GM23338 (cell line): ENCODE measurements around the gene XRCC4. TPM values are rescaled to one million over a fixed set of nuclear protein-coding genes. Genes with fewer than 3 reads are reported as not detected.

Source experiments
- ATAC-seq: fragments of 200-7000 bp; cut with Tn5 transposase; 3 replicates; pipeline ENCODE4 v1.9.1; 2020
- DNase-seq: peaks from one replicate; pipeline ENCODE4 v3.0.0-alpha.2; 2015; ENCODE audit warnings: low spot score
- H2AFZ ChIP-seq: fragments of 200-600 bp; sonication (generic); 2 replicates; pipeline ENCODE4 v1.8.0; 2016; ENCODE audit warnings: antibody characterized with exemption, mild to moderate bottlenecking, moderate library complexity
- H3F3A ChIP-seq: fragments of 200-600 bp; sonication (generic); replicated peaks from 2 replicates; pipeline ENCODE4 v1.8.0; 2017; ENCODE audit warnings: antibody characterized with exemption, mixed run types, low read depth
- H3K27ac ChIP-seq: fragments of 200-600 bp; sonication (generic); 2 replicates; pipeline ENCODE4 v1.6.1; 2016; ENCODE audit warnings: low read depth
- H3K27me3 ChIP-seq: fragments of 200-600 bp; sonication (generic); 2 replicates; pipeline ENCODE4 v1.8.0; 2016; ENCODE audit warnings: mild to moderate bottlenecking, mixed run types, moderate library complexity; ENCODE audit not compliant: insufficient read depth
- H3K36me3 ChIP-seq: fragments of 200-600 bp; sonication (generic); 2 replicates; pipeline ENCODE4 v1.8.0; 2016; ENCODE audit warnings: mild to moderate bottlenecking; ENCODE audit not compliant: insufficient read depth
- H3K4me1 ChIP-seq: fragments of 200-600 bp; sonication (generic); 2 replicates; pipeline ENCODE4 v1.8.0; 2016; ENCODE audit warnings: mild to moderate bottlenecking, moderate library complexity; ENCODE audit not compliant: insufficient read depth
- H3K4me2 ChIP-seq: fragments of 200-600 bp; sonication (generic); 2 replicates; pipeline ENCODE4 v1.7.1; 2017; ENCODE audit warnings: mixed run types
- H3K4me3 ChIP-seq: fragments of 200-600 bp; sonication (generic); 2 replicates; pipeline ENCODE4 v1.6.1; 2016; ENCODE audit warnings: mixed run types
- H3K79me2 ChIP-seq: fragments of 200-600 bp; sonication (generic); replicated peaks from 2 replicates; pipeline ENCODE4 v1.8.0; 2017; ENCODE audit warnings: mild to moderate bottlenecking; ENCODE audit not compliant: insufficient read depth
- H3K9me2 ChIP-seq: fragments of 200-600 bp; sonication (generic); 2 replicates; pipeline ENCODE4 v1.8.0; 2017; ENCODE audit not compliant: insufficient read depth
- H4K20me1 ChIP-seq: fragments of 200-600 bp; sonication (generic); replicated peaks from 2 replicates; pipeline ENCODE4 v1.8.0; 2017; ENCODE audit warnings: mild to moderate bottlenecking; ENCODE audit not compliant: insufficient read depth
- H3K27ac Mint-ChIP-seq: 2 replicates; pipeline ENCODE4 v1.8.0; 2020; ENCODE audit warnings: inconsistent platforms, mild to moderate bottlenecking, moderate library complexity, mixed read lengths
- H3K27me3 Mint-ChIP-seq: 3 replicates; pipeline ENCODE4 v1.8.0; 2022; ENCODE audit warnings: low read depth, mild to moderate bottlenecking, moderate library complexity, mixed read lengths, inconsistent platforms; ENCODE audit not compliant: insufficient read depth, poor library complexity
- H3K36me3 Mint-ChIP-seq: 3 replicates; pipeline ENCODE4 v1.8.0; 2021; ENCODE audit warnings: low read depth, mild to moderate bottlenecking, inconsistent platforms, moderate library complexity, mixed read lengths
- H3K4me1 Mint-ChIP-seq: 3 replicates; pipeline ENCODE4 v1.8.0; 2020; ENCODE audit warnings: mild to moderate bottlenecking, inconsistent platforms, mixed read lengths
- H3K4me3 Mint-ChIP-seq: 3 replicates; pipeline ENCODE4 v1.8.0; 2021; ENCODE audit warnings: moderate library complexity, mild to moderate bottlenecking, inconsistent platforms, mixed read lengths
- H3K9me3 Mint-ChIP-seq: 3 replicates; pipeline ENCODE4 v1.8.0; 2020; ENCODE audit warnings: moderate library complexity, mild to moderate bottlenecking, inconsistent platforms, mixed read lengths
- CREB1 ChIP-seq: fragments of 250-450 bp; sonication (Bioruptor Pico); IDR thresholded peaks from 2 replicates; pipeline ENCODE4 v1.5.0; 2020; ENCODE audit warnings: low read depth, mild to moderate bottlenecking, moderate library complexity
- EZH2 ChIP-seq: fragments of 200-600 bp; sonication (generic); IDR thresholded peaks from one replicate; pipeline ENCODE4 v1.8.0; 2017; ENCODE audit warnings: antibody characterized with exemption, mild to moderate bottlenecking, low read depth; ENCODE audit not compliant: unreplicated experiment
- EZH2phosphoT487 ChIP-seq: fragments of 200-600 bp; sonication (generic); IDR thresholded peaks from one replicate; pipeline ENCODE4 v1.8.1; 2018; ENCODE audit warnings: antibody characterized with exemption; ENCODE audit not compliant: unreplicated experiment
- JUNB ChIP-seq: IDR thresholded peaks from one replicate; pipeline ENCODE4 v1.6.1; 2016; ENCODE audit warnings: antibody characterized with exemption; ENCODE audit not compliant: unreplicated experiment
- NANOG ChIP-seq: IDR thresholded peaks from 2 replicates; pipeline ENCODE4 v1.6.1; 2016; ENCODE audit warnings: antibody characterized with exemption, borderline replicate concordance
- POLR2AphosphoS5 ChIP-seq: IDR thresholded peaks from 2 replicates; pipeline ENCODE4 v1.6.1; 2016; ENCODE audit warnings: antibody characterized with exemption, low read depth
- STAT1 ChIP-seq: IDR thresholded peaks from one replicate; pipeline ENCODE4 v1.6.1; 2016; ENCODE audit warnings: antibody characterized with exemption; ENCODE audit not compliant: unreplicated experiment
- ZNF114 ChIP-seq: fragments of 250-450 bp; sonication (Bioruptor Pico); IDR thresholded peaks from 2 replicates; pipeline ENCODE4 v1.5.0; 2020; ENCODE audit warnings: mild to moderate bottlenecking, moderate library complexity
- polyA plus RNA-seq: library from polyadenylated mRNA; unstranded; fragments of >200 nt; fragmentation: Nextera tagmentation; extraction: Ambion mirVana; gene quantifications from 2 replicates; pipeline ENCODE4 v1.2.1, GENCODE V29; 2016
- total RNA-seq: library from RNA; depleted of rRNA; stranded (reverse); fragments of >200 nt; shearing (Covaris generic); gene quantifications from 2 replicates; pipeline ENCODE4 v1.2.3, GENCODE V29; 2014
- TF ChIP-seq, protein P1 (sequence below): IDR thresholded peaks from one replicate; pipeline ENCODE4 v1.6.1; 2018; ENCODE audit warnings: antibody characterized with exemption; ENCODE audit not compliant: unreplicated experiment
- TF ChIP-seq, protein P2 (sequence below): fragments of 250-450 bp; sonication (Bioruptor Pico); IDR thresholded peaks from 2 replicates; pipeline ENCODE4 v1.5.0; 2020; ENCODE audit warnings: mild to moderate bottlenecking, moderate library complexity
- TF ChIP-seq, protein P3 (sequence below), 2 experiments: fragments of 200-600 bp in 1 of 2; sonication (generic) in 1 of 2; conservative IDR thresholded peaks; 2 replicates each; pipeline versions ENCODE4 v1.5.1 to v1.6.1; 2016 to 2017; ENCODE audit warnings: antibody characterized with exemption in 2 of 2, low read depth in 2 of 2, mild to moderate bottlenecking in 2 of 2, moderate library complexity in 1 of 2

XRCC4 gene
- total and polyA plus RNA-seq, 2 experiments from 2014 or later = 11.5 to 22.4 TPM

DNA sequence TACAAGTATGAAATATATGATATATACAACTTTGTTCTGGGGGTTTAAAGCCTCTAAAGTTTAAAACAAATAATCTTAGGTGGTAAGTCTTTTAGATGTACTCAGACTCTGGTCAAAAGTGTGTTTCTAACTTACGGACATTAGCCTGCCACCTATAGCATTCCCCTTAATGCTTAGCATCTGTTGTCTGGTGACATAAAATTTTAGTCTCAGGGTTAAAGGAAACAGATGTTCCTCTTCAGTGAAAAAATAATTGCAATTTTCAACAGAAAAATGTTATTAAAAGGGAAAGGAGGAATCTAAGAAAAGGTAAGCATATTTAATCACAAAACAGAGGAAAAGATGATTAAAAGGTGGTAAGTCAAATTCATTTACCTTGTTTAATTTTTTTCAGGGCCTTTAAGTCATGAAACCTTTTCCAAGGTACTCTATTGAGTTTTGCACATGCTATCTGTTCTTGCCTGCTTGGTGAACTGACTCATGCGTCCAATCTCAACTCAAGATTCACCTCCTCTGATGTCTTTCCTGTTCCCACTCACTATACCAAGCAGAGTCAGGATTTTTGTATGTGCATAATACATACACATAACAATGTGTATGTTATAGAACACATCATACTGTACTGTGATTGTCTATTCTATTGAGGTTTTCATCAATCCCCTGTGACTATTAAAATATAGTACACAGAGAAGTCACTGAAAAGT is 8.1 kb upstream of the XRCC4 start:
- Histone ChIP-seq H3K4me3 (no peak overlapping the region), H3K27ac (no peak overlapping the region), H3K36me3 (no peaks in the 10 kb centered on the region), H3K27me3 (no peaks in the 10 kb centered on the region), H4K20me1 (peaks cover 27% of the 10 kb centered on the region), H3K79me2 (peaks cover 100% of the 10 kb centered on the region), H3K4me1 (peaks cover 52% of the 10 kb centered on the region), H2AFZ (no peak overlapping the region), H3K9me2 (no peaks in the 10 kb centered on the region), H3F3A (no peaks in the 10 kb centered on the region), H3K4me2 (no peak overlapping the region)
- DNase-seq (no peak), ATAC-seq (no peak)
- H3K4me1 Mint-ChIP-seq = peaks cover 72% of the 10 kb centered on the region
- peak overlapping the region; percentile 9; the same call in 1 of the 2 replicates for H3K27ac Mint-ChIP-seq
- H3K36me3 Mint-ChIP-seq = peaks cover 11% of the 10 kb centered on the region; the same call in 2 of the 3 replicates
- H3K9me3 Mint-ChIP-seq = no peaks in the 10 kb centered on the region
- peaks cover 6% of the 10 kb centered on the region for H3K27me3 Mint-ChIP-seq
- no peak overlapping the region for H3K4me3 Mint-ChIP-seq
- TF ChIP-seq STAT1 = no peak
- TF ChIP-seq EZH2 = no peak
- no peak for TF ChIP-seq NANOG
- TF ChIP-seq, protein P1, sequence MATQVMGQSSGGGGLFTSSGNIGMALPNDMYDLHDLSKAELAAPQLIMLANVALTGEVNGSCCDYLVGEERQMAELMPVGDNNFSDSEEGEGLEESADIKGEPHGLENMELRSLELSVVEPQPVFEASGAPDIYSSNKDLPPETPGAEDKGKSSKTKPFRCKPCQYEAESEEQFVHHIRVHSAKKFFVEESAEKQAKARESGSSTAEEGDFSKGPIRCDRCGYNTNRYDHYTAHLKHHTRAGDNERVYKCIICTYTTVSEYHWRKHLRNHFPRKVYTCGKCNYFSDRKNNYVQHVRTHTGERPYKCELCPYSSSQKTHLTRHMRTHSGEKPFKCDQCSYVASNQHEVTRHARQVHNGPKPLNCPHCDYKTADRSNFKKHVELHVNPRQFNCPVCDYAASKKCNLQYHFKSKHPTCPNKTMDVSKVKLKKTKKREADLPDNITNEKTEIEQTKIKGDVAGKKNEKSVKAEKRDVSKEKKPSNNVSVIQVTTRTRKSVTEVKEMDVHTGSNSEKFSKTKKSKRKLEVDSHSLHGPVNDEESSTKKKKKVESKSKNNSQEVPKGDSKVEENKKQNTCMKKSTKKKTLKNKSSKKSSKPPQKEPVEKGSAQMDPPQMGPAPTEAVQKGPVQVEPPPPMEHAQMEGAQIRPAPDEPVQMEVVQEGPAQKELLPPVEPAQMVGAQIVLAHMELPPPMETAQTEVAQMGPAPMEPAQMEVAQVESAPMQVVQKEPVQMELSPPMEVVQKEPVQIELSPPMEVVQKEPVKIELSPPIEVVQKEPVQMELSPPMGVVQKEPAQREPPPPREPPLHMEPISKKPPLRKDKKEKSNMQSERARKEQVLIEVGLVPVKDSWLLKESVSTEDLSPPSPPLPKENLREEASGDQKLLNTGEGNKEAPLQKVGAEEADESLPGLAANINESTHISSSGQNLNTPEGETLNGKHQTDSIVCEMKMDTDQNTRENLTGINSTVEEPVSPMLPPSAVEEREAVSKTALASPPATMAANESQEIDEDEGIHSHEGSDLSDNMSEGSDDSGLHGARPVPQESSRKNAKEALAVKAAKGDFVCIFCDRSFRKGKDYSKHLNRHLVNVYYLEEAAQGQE = no peak
- TF ChIP-seq, protein P2, sequence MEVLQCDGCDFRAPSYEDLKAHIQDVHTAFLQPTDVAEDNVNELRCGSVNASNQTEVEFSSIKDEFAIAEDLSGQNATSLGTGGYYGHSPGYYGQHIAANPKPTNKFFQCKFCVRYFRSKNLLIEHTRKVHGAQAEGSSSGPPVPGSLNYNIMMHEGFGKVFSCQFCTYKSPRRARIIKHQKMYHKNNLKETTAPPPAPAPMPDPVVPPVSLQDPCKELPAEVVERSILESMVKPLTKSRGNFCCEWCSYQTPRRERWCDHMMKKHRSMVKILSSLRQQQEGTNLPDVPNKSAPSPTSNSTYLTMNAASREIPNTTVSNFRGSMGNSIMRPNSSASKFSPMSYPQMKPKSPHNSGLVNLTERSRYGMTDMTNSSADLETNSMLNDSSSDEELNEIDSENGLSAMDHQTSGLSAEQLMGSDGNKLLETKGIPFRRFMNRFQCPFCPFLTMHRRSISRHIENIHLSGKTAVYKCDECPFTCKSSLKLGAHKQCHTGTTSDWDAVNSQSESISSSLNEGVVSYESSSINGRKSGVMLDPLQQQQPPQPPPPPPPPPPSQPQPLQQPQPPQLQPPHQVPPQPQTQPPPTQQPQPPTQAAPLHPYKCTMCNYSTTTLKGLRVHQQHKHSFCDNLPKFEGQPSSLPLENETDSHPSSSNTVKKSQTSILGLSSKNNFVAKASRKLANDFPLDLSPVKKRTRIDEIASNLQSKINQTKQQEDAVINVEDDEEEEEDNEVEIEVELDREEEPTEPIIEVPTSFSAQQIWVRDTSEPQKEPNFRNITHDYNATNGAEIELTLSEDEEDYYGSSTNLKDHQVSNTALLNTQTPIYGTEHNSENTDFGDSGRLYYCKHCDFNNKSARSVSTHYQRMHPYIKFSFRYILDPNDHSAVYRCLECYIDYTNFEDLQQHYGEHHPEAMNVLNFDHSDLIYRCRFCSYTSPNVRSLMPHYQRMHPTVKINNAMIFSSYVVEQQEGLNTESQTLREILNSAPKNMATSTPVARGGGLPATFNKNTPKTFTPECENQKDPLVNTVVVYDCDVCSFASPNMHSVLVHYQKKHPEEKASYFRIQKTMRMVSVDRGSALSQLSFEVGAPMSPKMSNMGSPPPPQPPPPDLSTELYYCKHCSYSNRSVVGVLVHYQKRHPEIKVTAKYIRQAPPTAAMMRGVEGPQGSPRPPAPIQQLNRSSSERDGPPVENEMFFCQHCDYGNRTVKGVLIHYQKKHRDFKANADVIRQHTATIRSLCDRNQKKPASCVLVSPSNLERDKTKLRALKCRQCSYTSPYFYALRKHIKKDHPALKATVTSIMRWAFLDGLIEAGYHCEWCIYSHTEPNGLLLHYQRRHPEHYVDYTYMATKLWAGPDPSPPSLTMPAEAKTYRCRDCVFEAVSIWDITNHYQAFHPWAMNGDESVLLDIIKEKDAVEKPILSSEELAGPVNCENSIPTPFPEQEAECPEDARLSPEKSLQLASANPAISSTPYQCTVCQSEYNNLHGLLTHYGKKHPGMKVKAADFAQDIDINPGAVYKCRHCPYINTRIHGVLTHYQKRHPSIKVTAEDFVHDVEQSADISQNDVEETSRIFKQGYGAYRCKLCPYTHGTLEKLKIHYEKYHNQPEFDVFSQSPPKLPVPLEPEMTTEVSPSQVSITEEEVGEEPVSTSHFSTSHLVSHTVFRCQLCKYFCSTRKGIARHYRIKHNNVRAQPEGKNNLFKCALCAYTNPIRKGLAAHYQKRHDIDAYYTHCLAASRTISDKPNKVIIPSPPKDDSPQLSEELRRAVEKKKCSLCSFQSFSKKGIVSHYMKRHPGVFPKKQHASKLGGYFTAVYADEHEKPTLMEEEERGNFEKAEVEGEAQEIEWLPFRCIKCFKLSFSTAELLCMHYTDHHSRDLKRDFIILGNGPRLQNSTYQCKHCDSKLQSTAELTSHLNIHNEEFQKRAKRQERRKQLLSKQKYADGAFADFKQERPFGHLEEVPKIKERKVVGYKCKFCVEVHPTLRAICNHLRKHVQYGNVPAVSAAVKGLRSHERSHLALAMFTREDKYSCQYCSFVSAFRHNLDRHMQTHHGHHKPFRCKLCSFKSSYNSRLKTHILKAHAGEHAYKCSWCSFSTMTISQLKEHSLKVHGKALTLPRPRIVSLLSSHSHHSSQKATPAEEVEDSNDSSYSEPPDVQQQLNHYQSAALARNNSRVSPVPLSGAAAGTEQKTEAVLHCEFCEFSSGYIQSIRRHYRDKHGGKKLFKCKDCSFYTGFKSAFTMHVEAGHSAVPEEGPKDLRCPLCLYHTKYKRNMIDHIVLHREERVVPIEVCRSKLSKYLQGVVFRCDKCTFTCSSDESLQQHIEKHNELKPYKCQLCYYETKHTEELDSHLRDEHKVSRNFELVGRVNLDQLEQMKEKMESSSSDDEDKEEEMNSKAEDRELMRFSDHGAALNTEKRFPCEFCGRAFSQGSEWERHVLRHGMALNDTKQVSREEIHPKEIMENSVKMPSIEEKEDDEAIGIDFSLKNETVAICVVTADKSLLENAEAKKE (CRISPR knock-in tag) = no peak
- no peak for TF ChIP-seq JUNB
- TF ChIP-seq CREB1 = no peak
- no peak for TF ChIP-seq POLR2AphosphoS5
- no peak for TF ChIP-seq ZNF114 (CRISPR knock-in tag)
- no peak for TF ChIP-seq EZH2phosphoT487
- TF ChIP-seq, protein P3, sequence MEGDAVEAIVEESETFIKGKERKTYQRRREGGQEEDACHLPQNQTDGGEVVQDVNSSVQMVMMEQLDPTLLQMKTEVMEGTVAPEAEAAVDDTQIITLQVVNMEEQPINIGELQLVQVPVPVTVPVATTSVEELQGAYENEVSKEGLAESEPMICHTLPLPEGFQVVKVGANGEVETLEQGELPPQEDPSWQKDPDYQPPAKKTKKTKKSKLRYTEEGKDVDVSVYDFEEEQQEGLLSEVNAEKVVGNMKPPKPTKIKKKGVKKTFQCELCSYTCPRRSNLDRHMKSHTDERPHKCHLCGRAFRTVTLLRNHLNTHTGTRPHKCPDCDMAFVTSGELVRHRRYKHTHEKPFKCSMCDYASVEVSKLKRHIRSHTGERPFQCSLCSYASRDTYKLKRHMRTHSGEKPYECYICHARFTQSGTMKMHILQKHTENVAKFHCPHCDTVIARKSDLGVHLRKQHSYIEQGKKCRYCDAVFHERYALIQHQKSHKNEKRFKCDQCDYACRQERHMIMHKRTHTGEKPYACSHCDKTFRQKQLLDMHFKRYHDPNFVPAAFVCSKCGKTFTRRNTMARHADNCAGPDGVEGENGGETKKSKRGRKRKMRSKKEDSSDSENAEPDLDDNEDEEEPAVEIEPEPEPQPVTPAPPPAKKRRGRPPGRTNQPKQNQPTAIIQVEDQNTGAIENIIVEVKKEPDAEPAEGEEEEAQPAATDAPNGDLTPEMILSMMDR (conservative IDR thresholded peaks at IDR 0.05; ENCODE audit: low read depth in 2 of 2) = no peak
